AG04449 (cell line): ENCODE results near the gene GSTM5.
"Not testable (repeated sequence)": the region's sequence is repeated elsewhere in the genome, so short reads cannot be mapped to it uniquely, and the experiment has no call there.

Experiments
- CTCF ChIA-PET: fragments of 350-600 bp; formaldehyde crosslinking; extraction: SDS; loops from one replicate; lab custom pipeline; 2021; ENCODE audit warnings: antibody characterized with exemption; lab: Yijun Ruan, JAX
- POLR2A ChIA-PET: fragments of 400-600, 350-600 bp; formaldehyde crosslinking; extraction: SDS; loops from one replicate; lab custom pipeline; 2020; ENCODE audit warnings: antibody characterized with exemption, inconsistent platforms; lab: Yijun Ruan, JAX
- DNase-seq: peaks from one replicate; pipeline ENCODE4 v3.0.0-alpha.2; 2010; ENCODE audit warnings: low read depth, low spot score
- H3K4me3 ChIP-seq: 2 replicates; pipeline ENCODE4 v1.5.1; 2011; ENCODE audit warnings: low read depth, mild to moderate bottlenecking, control low read depth, low read length
- CTCF ChIP-seq: IDR thresholded peaks from one replicate; pipeline ENCODE4 v1.5.1; 2011; ENCODE audit warnings: mild to moderate bottlenecking, moderate library complexity, low read length, control low read depth, inconsistent platforms; ENCODE audit not compliant: insufficient read depth; ENCODE audit errors: missing control alignments

The GSTM5 gene

DNA sequence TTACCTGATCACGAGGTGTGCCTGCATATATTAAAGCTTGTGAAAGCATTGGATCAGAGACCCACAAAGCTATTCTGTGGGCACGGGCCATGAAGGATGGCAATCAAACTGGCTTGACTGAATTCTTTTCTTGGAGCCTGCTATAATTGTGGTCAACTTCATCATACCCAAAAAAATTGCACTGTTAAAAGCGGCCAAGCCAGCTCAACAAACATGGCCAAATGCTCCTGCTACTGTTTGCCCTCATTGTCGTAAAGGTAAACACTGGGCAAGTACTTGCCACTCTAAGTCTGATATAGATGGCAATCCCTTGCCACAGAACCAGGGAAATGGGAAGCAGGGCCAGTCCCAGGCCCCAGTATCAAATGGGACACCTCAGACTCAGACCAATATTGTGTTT, 6.6 kb upstream of the GSTM5 start:
- ChIA-PET POLR2A (no interaction called here), CTCF (interaction anchor here (0.7 kb wide), 2 partner anchors 8 to 65 kb away, joined by 3 to 4 read pairs; no protein-coding TSS in a partner anchor)
- DNase-seq: no peak
- no peak overlapping the region for H3K4me3 ChIP-seq
- TF ChIP-seq CTCF: no peak

DNA sequence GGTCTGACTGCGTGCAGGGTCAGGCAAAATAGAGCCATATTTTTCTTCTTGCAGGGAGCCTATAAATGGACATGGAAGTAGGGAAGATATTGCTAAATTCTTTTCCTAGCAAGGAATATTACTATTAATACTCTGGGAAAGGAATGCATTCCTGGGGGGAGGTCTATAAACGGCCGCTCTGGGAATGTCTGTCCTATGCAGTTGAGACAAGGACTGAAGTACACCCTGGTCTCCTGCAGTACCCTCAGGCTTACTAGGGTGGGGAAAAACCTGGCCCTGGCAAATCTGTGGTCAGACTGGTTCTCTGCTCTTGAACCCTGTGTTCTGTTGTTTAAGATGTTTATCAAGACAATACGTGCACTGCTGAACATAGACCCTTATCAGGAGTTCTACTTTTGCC, 3.1 kb upstream of the GSTM5 start:
- CTCF ChIA-PET, H3K4me3 ChIP-seq, POLR2A ChIA-PET, DNase-seq: not testable (repeated sequence)

DNA sequence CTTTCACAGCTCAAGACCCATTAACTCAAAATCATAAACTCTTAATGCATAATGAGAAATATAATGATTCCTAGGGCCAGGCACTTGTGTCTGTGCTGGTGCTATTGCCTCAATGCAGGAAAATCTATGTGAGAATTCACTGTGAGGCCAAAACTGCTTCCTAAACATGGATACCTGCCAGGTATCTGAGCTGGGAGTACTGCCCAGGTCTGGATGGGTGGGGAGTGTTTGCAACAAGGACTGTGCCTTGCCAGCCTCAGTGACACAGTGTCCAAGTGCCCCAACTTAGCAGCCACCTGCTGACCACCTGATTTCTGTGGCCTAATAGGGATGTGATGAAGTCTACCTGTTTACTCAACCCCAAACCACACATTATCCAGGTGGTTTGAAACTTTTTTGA, 2.2 kb upstream of the GSTM5 start:
- DNase-seq, H3K4me3 ChIP-seq, POLR2A ChIA-PET, CTCF ChIA-PET: not testable (repeated sequence)

GRCh38 chr1:109712321-109712864, 342 bp downstream of the GSTM5 start:
- no peak for DNase-seq
- H3K4me3 ChIP-seq: peak overlapping the region; percentile 36
- CTCF ChIA-PET: no interaction called here
- TF ChIP-seq CTCF: no peak
- POLR2A ChIA-PET: interaction anchor here (1.0 kb wide), 1 partner anchor 50 kb away, joined by 4 read pairs; no protein-coding TSS in a partner anchor

DNA sequence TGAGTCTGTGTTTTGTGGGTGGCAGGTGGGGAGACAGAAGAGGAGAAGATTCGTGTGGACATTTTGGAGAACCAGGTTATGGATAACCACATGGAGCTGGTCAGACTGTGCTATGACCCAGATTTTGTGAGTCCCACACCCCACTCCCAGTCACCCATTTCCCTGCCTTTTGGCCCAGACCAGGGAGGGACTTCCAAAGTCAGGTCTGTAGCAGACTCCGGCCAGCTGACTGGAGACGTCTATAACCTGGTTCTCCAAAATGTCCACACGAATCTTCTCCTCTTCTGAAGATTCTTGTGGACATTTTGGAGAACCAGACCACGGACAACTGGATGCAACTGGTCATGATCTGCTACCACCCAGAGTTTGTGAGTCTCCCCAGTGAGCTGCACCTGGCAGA, 1.6 kb downstream of the GSTM5 start:
- POLR2A ChIA-PET: no interaction called here
- CTCF ChIA-PET: interaction anchor here (0.8 to 2.1 kb wide), 3 partner anchors 9 to 73 kb away, joined by 3 to 7 read pairs (median 3); no protein-coding TSS in a partner anchor
- no peak overlapping the region for H3K4me3 ChIP-seq
- TF ChIP-seq CTCF: no peak
- no peak for DNase-seq

- no peak overlapping the region for H3K4me3 ChIP-seq
- DNase-seq: no peak
- ChIA-PET CTCF (interaction anchor here (1.1 to 2.1 kb wide), 2 partner anchors 19 to 74 kb away, joined by 3 to 7 read pairs; no protein-coding TSS in a partner anchor), POLR2A (no interaction called here)
- no peak for TF ChIP-seq CTCF
Measured at GRCh38 chr1:109714661-109715372, 2.8 kb downstream of the GSTM5 start.

DNA sequence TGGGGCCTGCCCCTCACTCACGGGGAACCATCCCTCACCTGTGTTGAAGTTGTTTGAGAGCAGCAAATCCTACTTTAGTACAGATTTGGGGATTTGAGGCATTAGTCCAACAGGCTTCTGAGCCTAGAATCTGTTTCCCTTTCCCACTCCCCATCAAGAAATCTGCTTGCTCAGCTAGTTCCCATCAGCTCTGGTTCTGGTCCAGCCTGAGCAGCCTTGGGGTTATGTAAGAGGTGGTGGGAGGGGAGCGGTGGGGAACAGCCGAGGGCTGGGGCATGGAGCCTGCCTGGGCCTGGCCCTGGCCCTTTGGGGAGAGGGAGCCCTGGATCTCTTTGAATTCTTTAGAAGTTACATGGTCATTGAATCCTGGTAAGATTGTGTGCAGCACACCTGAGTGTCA, 4.1 kb downstream of the GSTM5 start:
- no peak overlapping the region for H3K4me3 ChIP-seq
- POLR2A ChIA-PET: no interaction called here
- no peak for TF ChIP-seq CTCF
- CTCF ChIA-PET: interaction anchor here (1.2 kb wide), 1 partner anchor 76 kb away, joined by 4 read pairs; no protein-coding TSS in a partner anchor
- no peak for DNase-seq
